Upper lobe of left lung (tissue), 6 donors: ENCODE data around the gene COX7B2. TPM values are rescaled to one million over a fixed set of nuclear protein-coding genes. Genes with fewer than 3 reads are reported as not detected.

Source experiments
- ATAC-seq, 2 donors: fragments of 200-7000 bp; cut with Tn5 transposase; one replicate each; pipeline ENCODE4 v1.9.1; 2022; ENCODE audit warnings: mild to moderate bottlenecking in 2 of 2, moderate library complexity in 2 of 2; ENCODE audit not compliant: low FRiP score in 2 of 2
- DNase-seq, 2 donors: peaks; one replicate each; pipeline ENCODE4 v3.0.0-alpha.2; 2019 to 2020
- H3K27ac ChIP-seq, 4 donors: fragments of 200-600 bp; sonication (generic); one replicate each; pipeline ENCODE4 v1.5.1; 2016 to 2019
- H3K27me3 ChIP-seq, 4 donors: fragments of 200-600 bp; sonication (generic); one replicate each; pipeline ENCODE4 v1.5.1; 2017 to 2019
- H3K36me3 ChIP-seq, 4 donors: fragments of 200-600 bp; sonication (generic); one replicate each; pipeline ENCODE4 v1.5.1; 2016 to 2019
- H3K4me1 ChIP-seq, 4 donors: fragments of 200-600 bp; sonication (generic); one replicate each; pipeline ENCODE4 v1.5.1; 2018 to 2019
- H3K4me3 ChIP-seq, 4 donors: fragments of 200-600 bp; sonication (generic); one replicate each; pipeline ENCODE4 v1.5.1; 2017 to 2019; ENCODE audit warnings: mild to moderate bottlenecking in 2 of 4, moderate library complexity in 1 of 4
- H3K9me3 ChIP-seq, 4 donors: fragments of 200-600 bp; sonication (generic); one replicate each; pipeline ENCODE4 v1.5.1; 2018 to 2019
- CTCF ChIP-seq, 6 experiments: fragments of 450-650 bp in 4 of 6; fragments of 200-600 bp in 2 of 6; sonication (generic) in 2 of 6; IDR thresholded peaks; one replicate each; pipeline ENCODE4 v1.5.1; 2016 to 2019; ENCODE audit warnings: antibody characterized with exemption in 6 of 6
- EP300 ChIP-seq, 4 donors: sonication (generic); formaldehyde crosslinking; IDR thresholded peaks; one replicate each; pipeline ENCODE4 v1.5.1; 2017; ENCODE audit warnings: antibody characterized with exemption in 4 of 4, control low read depth in 2 of 4
- POLR2A ChIP-seq, 4 donors: fragments of 450-650 bp; IDR thresholded peaks; one replicate each; pipeline ENCODE4 v1.5.1; 2016 to 2017; ENCODE audit warnings: antibody characterized with exemption in 4 of 4, mild to moderate bottlenecking in 2 of 4
- POLR2AphosphoS5 ChIP-seq, 2 donors: sonication (generic); formaldehyde crosslinking; IDR thresholded peaks; one replicate each; pipeline ENCODE4 v1.5.1; 2017; ENCODE audit warnings: antibody characterized with exemption in 2 of 2
- WGBS, 2 donors: methylation state at CpG; one replicate each; pipeline ENCODE4 v1.1.5; 2017 to 2018; 5-methylcytosine and 5-hydroxymethylcytosine counted together
- total RNA-seq, 6 donors: library from RNA; depleted of rRNA in 4 of 6; stranded (reverse); fragments of >200 nt in 4 of 6; gene quantifications; one replicate each; pipeline versions ENCODE4 v1.1.0 to v1.2.1, GENCODE V29; 2016 to 2021
- donor health status: DM: no; HTN: no; CAD: no; lungs with moderate emphysema.
- donor health status: DM: no; HTN: yes; CAD: no; lungs with severe emphysema.

Gene COX7B2
- not detected for total RNA-seq

- TF ChIP-seq POLR2AphosphoS5 (IDR thresholded peaks at IDR 0.05) = no peak
- TF ChIP-seq CTCF (IDR thresholded peaks at IDR 0.05) = no peak
- TF ChIP-seq POLR2A (IDR thresholded peaks at IDR 0.05) = no peak
- TF ChIP-seq EP300 (IDR thresholded peaks at IDR 0.05) = no peak
- ATAC-seq = no peak
These were observed at the start of gene COX7B2 for GRCh38 chr4:46909078-46909477. COX7B2 (minus strand) TSS chr4:46909245; CDS start chr4:46735192, 174,053 bp downstream.

GRCh38 chr4:46956451-46956850 lies 47.4 kb upstream of the COX7B2 start:
- no peak overlapping the region for H3K27ac ChIP-seq
- 47 to 51% methylated on average over 4 of the region's 4 CpGs for WGBS, 2 donors

More at GRCh38 chr4:46909078-46909477, at the start of gene COX7B2:
- Histone ChIP-seq H3K4me1 (no peaks in the 10 kb centered on the region), H3K27me3 (no peaks in the 10 kb centered on the region), H3K4me3 (no peak within 1 kb of the TSS), H3K9me3 (no peaks in the 10 kb centered on the region), H3K36me3 (no peaks in the 10 kb centered on the region), H3K27ac (no peak within 1 kb of the TSS)
- WGBS, 2 donors = 90 to 95% methylated on average over 12 of the region's 12 CpGs
- no peak for DNase-seq

GRCh38 chr4:46955601-46956000 lies 46.6 kb upstream of the COX7B2 start:
- ATAC-seq (no peak), DNase-seq (no peak)
- no peak for TF ChIP-seq POLR2AphosphoS5 (IDR thresholded peaks at IDR 0.05)
- no peak for TF ChIP-seq CTCF (IDR thresholded peaks at IDR 0.05)
- no peak for TF ChIP-seq POLR2A (IDR thresholded peaks at IDR 0.05)
- TF ChIP-seq EP300 (IDR thresholded peaks at IDR 0.05) = no peak
- no peak overlapping the region for H3K4me3 ChIP-seq
- H3K9me3 ChIP-seq = no peaks in the 10 kb centered on the region
- no peaks in the 10 kb centered on the region for H3K36me3 ChIP-seq
- no peaks in the 10 kb centered on the region for H3K27me3 ChIP-seq
- no peak overlapping the region for H3K27ac ChIP-seq
- peaks cover 0 to 3% (median 0%) of the 10 kb centered on the region in 4 donors for H3K4me1 ChIP-seq

More at GRCh38 chr4:46956451-46956850, 47.4 kb upstream of the COX7B2 start:
- DNase-seq = no peak
- peaks cover 0 to 3% (median 0%) of the 10 kb centered on the region in 4 donors for H3K4me1 ChIP-seq
- no peaks in the 10 kb centered on the region for H3K36me3 ChIP-seq
- H3K27me3 ChIP-seq = no peaks in the 10 kb centered on the region
- no peak for ATAC-seq
- TF ChIP-seq EP300 (IDR thresholded peaks at IDR 0.05) (no peak), POLR2A (IDR thresholded peaks at IDR 0.05) (no peak), POLR2AphosphoS5 (IDR thresholded peaks at IDR 0.05) (no peak), CTCF (IDR thresholded peaks at IDR 0.05) (no peak)
- H3K9me3 ChIP-seq = no peaks in the 10 kb centered on the region
- no peak overlapping the region for H3K4me3 ChIP-seq

- no peak overlapping the region for H3K27ac ChIP-seq
- no peaks in the 10 kb centered on the region for H3K27me3 ChIP-seq
- no peak overlapping the region for H3K4me3 ChIP-seq
- no peak for DNase-seq
- no peak for ATAC-seq
- no peaks in the 10 kb centered on the region for H3K9me3 ChIP-seq
- TF ChIP-seq EP300 (IDR thresholded peaks at IDR 0.05) (no peak), POLR2AphosphoS5 (IDR thresholded peaks at IDR 0.05) (no peak), POLR2A (IDR thresholded peaks at IDR 0.05) (no peak), CTCF (IDR thresholded peaks at IDR 0.05) (no peak)
- H3K4me1 ChIP-seq = peaks cover 0 to 3% (median 0%) of the 10 kb centered on the region in 4 donors
- no peaks in the 10 kb centered on the region for H3K36me3 ChIP-seq
These were observed 45.6 kb upstream of the COX7B2 start for GRCh38 chr4:46954643-46955042.

- 63 to 82% methylated on average over 2 of the region's 2 CpGs for WGBS, 2 donors
- ATAC-seq = no peak
- TF ChIP-seq POLR2AphosphoS5 (IDR thresholded peaks at IDR 0.05) (no peak), CTCF (IDR thresholded peaks at IDR 0.05) (no peak), EP300 (IDR thresholded peaks at IDR 0.05) (no peak), POLR2A (IDR thresholded peaks at IDR 0.05) (no peak)
- no peak overlapping the region for H3K4me3 ChIP-seq
- no peak overlapping the region for H3K27ac ChIP-seq
- no peak for DNase-seq
- no peaks in the 10 kb centered on the region for H3K9me3 ChIP-seq
- no peaks in the 10 kb centered on the region for H3K36me3 ChIP-seq
- peaks cover 0 to 3% (median 0%) of the 10 kb centered on the region in 4 donors for H3K4me1 ChIP-seq
- no peaks in the 10 kb centered on the region for H3K27me3 ChIP-seq
These were observed 44.5 kb upstream of the COX7B2 start for GRCh38 chr4:46953564-46953963.
